ENCODE results near the gene BAMBI.

Gene BAMBI

DNA sequence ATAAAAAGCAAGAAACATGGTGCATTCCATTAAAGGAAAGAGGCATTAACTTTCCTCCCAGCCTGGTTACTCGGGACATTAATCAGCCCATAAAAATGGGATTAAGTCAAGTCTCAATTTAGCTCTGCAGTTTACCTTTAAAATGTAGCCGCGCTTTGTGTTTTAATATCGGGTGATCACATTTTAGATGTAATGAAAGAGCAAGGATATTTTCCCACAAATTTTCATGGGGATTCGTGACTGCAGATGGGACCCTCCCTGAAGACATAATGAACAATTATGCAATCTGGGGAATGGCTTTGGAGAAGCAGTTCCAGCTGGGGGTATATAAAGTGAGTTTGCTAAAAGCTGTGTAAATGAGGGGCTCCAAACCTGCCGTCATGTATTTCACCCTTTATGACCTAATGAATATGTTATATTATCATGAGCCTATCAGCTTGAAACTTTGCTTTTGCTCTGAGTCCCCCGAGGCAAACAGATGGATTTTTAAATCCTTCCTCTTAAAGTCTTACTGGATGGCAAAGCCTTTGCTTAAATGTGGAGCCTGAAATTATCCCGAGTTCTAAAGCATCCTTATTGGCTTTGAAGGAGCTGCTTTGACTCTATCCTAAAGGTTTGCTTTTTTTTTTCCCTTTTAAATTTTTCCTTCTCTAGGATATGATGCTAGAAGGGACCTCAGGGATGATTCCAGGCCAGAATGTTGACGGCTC, 31.8 kb downstream of the BAMBI start:
- DNase-seq, result no peak

DNA sequence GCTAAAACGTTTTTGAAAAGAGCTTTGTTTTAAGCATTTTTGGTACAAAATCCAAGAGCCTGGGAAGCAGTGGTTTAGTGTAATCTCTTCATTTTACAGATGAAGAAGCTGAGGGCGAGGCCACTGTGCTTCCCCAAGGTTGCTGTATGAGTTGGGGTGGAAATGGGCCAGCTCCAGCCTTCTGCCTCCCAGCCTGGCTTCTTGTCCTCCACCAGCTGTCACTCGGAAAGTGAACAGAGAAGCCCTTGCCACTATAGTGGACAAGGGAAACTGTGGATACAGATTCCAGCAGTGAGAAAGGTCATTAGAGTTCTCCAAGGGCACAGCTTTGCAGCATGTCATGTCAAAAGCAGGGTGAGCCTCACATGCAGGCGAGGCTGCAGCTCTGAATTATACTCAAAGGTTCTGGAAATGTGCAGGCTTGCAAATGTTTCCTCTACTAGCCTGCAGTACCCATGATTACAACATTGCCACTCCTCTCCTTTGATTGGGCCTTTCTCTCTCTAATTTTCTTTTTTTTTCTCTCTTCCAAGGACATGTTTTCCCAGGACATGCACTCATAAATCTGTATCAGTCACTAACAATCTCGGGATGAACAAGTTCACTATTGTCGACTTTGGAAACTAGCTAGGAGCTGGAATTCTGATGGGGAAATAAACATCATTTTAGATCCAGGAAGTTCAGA, 33.0 kb downstream of the BAMBI start:
- DNase-seq, result no peak

- DNase-seq, result no peak
These were observed 33.7 kb downstream of the BAMBI start for GRCh38 chr10:28711041-28711440.

- no peak for DNase-seq
These were observed 34.5 kb downstream of the BAMBI start for GRCh38 chr10:28711776-28712175.

DNA sequence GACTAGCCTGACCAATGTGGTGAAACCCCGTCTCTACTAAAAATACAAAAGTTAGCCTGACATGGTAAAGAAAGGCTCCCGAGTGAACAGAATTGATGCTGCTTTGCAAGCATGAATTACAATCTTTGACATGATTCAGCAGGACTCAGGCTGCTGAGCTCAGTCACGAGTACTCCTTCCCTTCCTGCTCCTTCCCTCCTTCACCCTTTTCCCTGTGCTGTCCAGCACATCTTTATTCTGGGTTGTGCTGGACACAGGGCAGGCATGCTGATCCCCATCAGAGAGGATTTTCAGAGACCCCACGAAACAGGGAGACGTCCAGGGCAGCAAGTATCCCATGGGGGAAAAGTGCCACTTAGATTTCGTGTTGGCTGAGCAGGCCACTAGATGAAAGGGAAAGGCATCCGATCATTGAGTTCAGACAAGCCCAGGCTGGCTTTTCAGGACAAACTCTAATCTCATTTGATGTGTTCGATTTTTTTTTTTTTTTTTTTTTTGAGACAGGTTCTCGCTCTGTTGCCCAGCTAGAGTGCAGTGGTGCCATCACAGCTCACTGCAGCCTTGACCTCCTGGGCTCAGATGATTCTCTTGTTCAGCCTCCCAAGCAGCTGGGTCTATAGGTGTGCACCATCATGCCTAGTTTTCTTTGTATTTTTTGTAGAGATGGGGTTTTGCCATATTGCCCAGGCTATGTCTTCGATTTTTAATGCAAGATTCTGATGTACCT, 36.5 kb downstream of the BAMBI start:
- no peak for DNase-seq

DNA sequence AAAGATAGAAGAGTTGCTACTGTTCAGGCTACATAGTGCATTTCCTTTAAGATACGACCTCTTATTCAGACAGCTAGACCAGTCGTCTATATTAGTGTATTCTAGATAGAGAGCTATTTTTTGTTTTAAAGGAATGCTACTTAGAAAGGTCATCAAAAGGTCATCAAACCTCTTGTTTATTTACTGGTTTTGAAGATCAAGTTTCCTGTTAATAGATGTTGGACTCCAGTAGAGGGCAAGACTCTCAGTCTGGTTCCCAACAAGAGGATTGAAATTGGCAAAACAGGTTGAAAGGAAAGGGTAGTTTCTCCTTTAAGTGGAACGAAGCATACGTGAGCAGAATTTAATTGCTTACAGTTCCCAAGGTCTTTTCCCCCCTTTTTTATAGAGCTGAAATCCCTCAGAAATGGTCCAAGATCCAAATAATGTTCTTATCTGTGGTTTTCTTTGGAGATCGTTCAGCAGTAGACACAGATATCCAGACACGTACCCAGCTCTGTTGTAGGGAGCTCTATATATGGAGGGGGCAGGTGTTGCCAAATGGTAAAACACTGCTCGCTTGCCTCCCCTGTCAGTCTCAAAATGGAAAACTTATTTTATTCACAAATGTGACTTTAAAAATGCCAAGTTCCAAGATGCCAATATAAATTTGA, 37.2 kb downstream of the BAMBI start:
- DNase-seq, result no peak

GRCh38 chr10:28715246-28715645, 37.9 kb downstream of the BAMBI start:
- DNase-seq, result no peak

- no peak for DNase-seq
These were observed 38.4 kb downstream of the BAMBI start for GRCh38 chr10:28715757-28716156.

GRCh38 chr10:28716748-28717147, 39.4 kb downstream of the BAMBI start:
- no peak for DNase-seq

DNA sequence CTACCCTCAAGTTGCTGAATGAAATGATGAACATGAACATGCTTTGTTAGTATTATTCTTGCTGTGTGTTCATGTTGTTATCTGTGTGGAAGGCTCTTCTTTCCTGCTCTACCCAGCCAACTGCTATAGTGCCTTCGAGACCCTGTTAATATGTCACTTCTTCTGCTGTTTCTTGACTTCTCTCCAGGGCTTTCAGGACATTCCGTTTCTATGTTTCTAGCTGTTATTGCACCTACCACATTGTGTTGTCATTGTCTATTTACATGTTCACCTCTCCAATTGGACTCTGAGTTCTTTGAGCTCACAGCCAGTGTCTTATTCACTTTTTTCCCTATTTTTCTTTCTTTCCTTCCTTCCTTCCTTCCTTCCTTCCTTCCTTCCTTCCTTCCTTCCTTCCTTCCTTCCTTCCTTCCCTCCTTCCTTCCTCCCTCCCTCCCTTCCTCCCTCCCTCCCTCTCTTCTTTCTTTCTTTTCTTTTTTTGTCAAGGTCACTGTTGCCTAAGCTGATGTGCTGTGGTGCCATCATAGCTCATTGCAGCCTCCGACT, 40.4 kb downstream of the BAMBI start:
- DNase-seq, result no peak

DNA sequence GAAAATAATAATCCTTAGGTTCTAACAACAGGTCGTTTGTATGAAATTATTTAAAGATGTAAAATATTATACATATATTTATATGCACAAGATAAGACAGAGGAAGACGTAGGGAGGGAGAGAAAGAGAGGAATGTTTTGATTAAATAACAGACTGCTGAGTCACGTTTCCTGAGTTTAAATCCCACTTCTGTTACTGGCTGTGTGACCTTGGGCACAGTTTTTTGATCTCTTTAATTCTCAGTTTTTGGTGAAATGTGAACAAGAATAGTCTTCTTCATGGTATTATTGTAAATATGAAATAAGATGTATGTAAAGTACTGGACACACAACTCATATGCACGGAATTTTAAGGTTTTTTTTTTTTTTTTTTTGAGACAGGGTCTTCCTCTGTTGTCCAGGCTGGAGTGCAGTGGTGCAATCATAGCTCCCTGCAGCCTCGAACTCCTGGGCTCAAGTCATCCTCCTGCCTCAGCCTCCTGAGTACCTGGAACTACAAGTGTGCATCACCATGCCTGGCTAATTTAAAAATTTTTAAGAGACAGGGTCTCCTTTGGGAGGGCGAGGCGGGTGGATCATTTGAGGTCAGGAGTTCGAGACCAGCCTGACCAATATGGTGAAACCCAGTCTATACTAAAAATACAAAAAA, 42.6 kb downstream of the BAMBI start:
- no peak for DNase-seq

- DNase-seq, result no peak
These were observed 44.1 kb downstream of the BAMBI start for GRCh38 chr10:28721318-28721951.

DNA sequence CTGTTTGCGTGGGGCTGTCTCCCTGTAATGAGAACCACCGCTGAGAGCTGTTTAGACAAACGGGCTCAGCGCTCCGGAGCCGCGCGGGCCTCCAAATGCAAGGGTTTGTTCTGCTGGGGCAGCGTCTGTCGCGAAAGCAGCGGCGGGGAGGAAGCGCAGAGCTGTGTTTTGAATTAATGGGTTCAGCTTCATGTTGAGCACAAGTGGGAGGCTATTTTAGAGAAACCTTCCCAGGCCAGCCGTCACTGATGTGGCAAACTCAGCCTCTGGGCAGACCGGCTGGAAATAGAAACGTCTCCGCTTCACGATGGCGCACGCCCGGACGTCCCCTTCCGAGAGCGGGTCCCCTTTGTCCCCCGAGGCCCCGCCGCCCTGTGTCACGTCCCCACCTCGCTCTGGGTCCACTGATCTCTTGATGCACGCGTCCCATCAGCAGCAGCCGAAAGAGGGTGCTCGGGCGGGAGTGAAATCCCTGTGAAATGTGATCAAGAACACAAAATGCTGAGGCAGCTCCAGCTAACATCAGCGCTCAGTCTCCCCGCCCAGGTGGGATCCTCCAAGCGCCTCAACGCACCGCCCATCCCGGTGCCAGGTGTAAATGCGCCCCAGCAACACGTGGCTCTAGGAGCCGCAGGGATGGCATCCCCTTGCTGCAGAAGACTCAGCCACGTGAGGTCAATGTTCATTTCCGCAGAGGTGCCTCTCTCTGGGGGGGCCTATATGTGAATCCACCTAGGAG, 44.9 kb downstream of the BAMBI start:
- DNase-seq, result no peak

GRCh38 chr10:28728366-28728765, 51.0 kb downstream of the BAMBI start:
- DNase-seq, result no peak

GRCh38 chr10:28730031-28730778, 52.9 kb downstream of the BAMBI start:
- no peak for DNase-seq

- no peak for DNase-seq
These were observed 54.8 kb downstream of the BAMBI start for GRCh38 chr10:28732091-28732490.
